Mesodermal cell (in vitro differentiated cells): ENCODE data around the gene EPHB2.

ENCODE experiments used
- H3K27ac ChIP-seq: 2 replicates; pipeline ENCODE4 v1.7.0; 2013; ENCODE audit warnings: mild to moderate bottlenecking, low read depth, low read length, moderate library complexity; ENCODE audit not compliant: severe bottlenecking
- H3K36me3 ChIP-seq: 2 replicates; pipeline ENCODE4 v1.7.1; 2013; ENCODE audit warnings: mild to moderate bottlenecking, low read length, moderate library complexity; ENCODE audit not compliant: control insufficient read depth, insufficient read depth
- H3K4me1 ChIP-seq: one replicate; pipeline ENCODE4 v1.7.1; 2013; ENCODE audit warnings: mild to moderate bottlenecking, low read length; ENCODE audit not compliant: insufficient read depth, control insufficient read depth, poor library complexity, severe bottlenecking
- H3K4me3 ChIP-seq: 2 replicates; pipeline ENCODE4 v1.7.0; 2013; ENCODE audit warnings: low read length, control low read depth, mild to moderate bottlenecking; ENCODE audit not compliant: insufficient read depth, poor library complexity, severe bottlenecking; ENCODE audit errors: extremely low read depth
- H3K9me3 ChIP-seq: 2 replicates; pipeline ENCODE4 v1.7.1; 2013; ENCODE audit warnings: mild to moderate bottlenecking, low read length, moderate library complexity; ENCODE audit not compliant: control insufficient read depth
- WGBS, 2 experiments: methylation state at CpG; one replicate each; pipeline ENCODE4 v1.1.5; 2013; ENCODE audit warnings: missing lambda C conversion rate in 2 of 2; ENCODE audit not compliant: insufficient coverage in 2 of 2; 5-methylcytosine and 5-hydroxymethylcytosine counted together

The EPHB2 gene

DNA sequence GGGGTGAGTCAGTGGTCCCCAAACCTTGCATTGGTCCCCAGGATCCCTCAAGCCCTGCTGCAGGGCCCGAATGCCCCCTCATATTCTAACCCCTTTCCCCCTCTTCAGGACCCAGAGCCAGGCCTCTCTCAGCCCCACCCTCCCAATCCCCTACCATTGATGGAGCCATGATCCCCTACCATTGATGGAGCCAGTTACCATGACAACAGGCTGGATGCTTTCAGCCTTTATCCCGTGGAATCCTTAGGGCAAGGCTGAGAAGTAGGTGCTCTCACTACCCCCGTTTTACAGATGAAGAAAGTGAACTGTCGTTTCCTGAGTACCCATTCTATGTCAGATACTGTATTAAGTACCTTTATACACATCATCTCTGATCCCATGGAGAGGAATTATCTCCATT, 70.8 kb downstream of the EPHB2 start:
- Histone ChIP-seq H3K27ac (no peak overlapping the region), H3K4me3 (no peak overlapping the region), H3K4me1 (peaks cover 4% of the 10 kb centered on the region), H3K9me3 (no peaks in the 10 kb centered on the region), H3K36me3 (peaks cover 5% of the 10 kb centered on the region)
- 92 to 97% methylated on average over 3 to 4 of the region's 4 CpGs for WGBS, 2 experiments

DNA sequence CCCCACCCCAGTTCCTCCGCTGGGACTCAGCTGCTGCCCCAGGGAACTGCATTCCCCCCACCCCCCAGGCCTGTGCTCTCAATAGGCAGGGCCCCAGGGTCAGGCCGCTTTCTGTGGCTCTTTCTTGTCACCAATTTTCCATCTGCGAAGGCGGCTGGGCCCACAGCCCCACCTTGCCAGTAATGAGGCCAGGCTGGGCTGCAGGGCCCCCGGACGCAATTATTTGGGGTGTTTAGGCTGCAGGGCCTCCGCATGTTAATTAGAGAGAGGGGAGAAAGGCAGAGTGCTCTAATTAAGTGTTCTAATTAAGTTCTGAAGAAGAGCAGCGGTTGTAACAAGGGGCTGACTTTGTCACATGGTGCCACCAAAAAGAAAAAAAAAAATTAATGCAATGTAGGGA, 71.8 kb downstream of the EPHB2 start:
- Histone ChIP-seq H3K9me3 (no peaks in the 10 kb centered on the region), H3K4me1 (peaks cover 4% of the 10 kb centered on the region), H3K4me3 (no peak overlapping the region), H3K36me3 (peaks cover 5% of the 10 kb centered on the region), H3K27ac (no peak overlapping the region)
- 64 to 80% methylated on average over 6 to 7 of the region's 8 CpGs for WGBS, 2 experiments

DNA sequence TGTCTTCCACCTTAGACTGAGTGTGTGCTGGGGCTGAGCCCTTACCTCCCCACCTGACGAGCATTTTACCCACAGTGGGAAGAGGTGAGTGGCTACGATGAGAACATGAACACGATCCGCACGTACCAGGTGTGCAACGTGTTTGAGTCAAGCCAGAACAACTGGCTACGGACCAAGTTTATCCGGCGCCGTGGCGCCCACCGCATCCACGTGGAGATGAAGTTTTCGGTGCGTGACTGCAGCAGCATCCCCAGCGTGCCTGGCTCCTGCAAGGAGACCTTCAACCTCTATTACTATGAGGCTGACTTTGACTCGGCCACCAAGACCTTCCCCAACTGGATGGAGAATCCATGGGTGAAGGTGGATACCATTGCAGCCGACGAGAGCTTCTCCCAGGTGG, 73.7 kb downstream of the EPHB2 start:
- no peak overlapping the region for H3K27ac ChIP-seq
- H3K4me1 ChIP-seq: peaks cover 4% of the 10 kb centered on the region
- peaks cover 5% of the 10 kb centered on the region for H3K36me3 ChIP-seq
- no peaks in the 10 kb centered on the region for H3K9me3 ChIP-seq
- H3K4me3 ChIP-seq: no peak overlapping the region
- WGBS, 2 experiments: 97 to 99% methylated on average over 18 to 19 of the region's 19 CpGs

DNA sequence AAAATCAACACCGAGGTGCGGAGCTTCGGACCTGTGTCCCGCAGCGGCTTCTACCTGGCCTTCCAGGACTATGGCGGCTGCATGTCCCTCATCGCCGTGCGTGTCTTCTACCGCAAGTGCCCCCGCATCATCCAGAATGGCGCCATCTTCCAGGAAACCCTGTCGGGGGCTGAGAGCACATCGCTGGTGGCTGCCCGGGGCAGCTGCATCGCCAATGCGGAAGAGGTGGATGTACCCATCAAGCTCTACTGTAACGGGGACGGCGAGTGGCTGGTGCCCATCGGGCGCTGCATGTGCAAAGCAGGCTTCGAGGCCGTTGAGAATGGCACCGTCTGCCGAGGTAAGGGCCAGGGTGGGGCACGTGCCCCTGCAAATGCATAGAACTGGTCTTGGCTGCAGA, 74.1 kb downstream of the EPHB2 start:
- H3K4me3 ChIP-seq: no peak overlapping the region
- peaks cover 4% of the 10 kb centered on the region for H3K4me1 ChIP-seq
- 96 to 97% methylated on average over 26 to 27 of the region's 27 CpGs for WGBS, 2 experiments
- H3K36me3 ChIP-seq: peaks cover 5% of the 10 kb centered on the region
- no peak overlapping the region for H3K27ac ChIP-seq
- H3K9me3 ChIP-seq: no peaks in the 10 kb centered on the region

DNA sequence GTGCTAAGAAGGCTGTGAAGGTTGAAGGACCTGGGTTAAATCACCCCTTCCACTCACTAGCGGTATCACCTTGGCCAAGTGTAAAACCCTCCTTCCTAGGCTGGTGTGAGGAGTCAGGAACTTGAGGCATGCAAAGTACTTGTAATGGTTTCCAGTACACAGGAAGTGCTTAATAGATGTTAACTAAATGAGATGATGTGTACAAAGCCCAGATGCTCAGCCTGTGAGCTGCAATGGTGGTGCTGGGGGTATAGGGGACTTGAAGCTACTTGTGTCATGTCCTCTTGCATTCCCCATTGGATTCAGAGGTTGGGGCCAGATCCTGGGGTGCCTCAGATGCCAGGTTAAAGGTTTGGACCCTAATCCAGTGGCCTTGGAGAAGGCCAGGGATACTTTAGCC, 75.5 kb downstream of the EPHB2 start:
- Histone ChIP-seq H3K27ac (no peak overlapping the region), H3K36me3 (peaks cover 5% of the 10 kb centered on the region), H3K9me3 (no peaks in the 10 kb centered on the region), H3K4me1 (peaks cover 4% of the 10 kb centered on the region), H3K4me3 (no peak overlapping the region)
- no CpG with 5 or more reads among the region's 1 CpG for WGBS, 2 experiments

DNA sequence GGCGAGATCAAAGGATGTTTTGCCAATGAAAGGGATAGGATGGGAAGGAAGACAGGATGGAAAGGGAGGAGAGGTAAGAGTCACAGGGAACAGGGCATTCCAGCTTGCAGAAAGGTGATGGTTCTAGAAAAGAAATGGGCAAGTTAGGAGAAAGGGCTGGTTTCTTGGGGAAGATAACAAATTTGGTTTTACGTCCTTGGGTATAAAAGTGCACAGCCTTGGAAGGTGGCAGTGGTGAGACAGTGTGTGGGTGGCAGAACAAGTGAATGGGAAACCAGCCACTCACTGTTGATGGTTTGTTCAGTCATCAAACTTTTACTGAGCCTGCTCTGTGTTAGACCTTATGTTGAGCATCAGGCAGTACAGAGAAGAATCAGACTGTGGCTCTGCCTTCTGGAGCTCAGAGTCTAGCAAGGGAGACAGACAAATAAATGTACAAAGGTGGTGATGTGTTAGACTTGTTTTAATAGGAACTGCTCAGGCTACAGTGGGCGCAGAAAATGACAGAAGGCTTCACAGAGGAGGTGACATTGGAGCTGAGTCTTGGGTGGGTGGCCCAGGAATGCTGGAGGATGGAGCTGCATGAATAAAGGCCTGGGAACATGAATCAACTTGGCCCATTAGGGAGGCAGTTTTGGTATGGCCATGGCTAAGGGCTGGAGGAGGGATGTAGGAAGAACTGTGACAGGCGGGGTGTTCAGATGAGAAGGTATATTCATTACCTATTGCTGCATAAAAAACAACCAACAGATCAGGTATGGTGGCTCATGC, 76.3 kb downstream of the EPHB2 start:
- Histone ChIP-seq H3K9me3 (no peaks in the 10 kb centered on the region), H3K4me3 (no peak overlapping the region), H3K36me3 (peaks cover 5% of the 10 kb centered on the region), H3K27ac (no peak overlapping the region), H3K4me1 (peaks cover 4% of the 10 kb centered on the region)
- WGBS, 2 experiments: 87 to 92% methylated on average over 3 to 4 of the region's 4 CpGs

DNA sequence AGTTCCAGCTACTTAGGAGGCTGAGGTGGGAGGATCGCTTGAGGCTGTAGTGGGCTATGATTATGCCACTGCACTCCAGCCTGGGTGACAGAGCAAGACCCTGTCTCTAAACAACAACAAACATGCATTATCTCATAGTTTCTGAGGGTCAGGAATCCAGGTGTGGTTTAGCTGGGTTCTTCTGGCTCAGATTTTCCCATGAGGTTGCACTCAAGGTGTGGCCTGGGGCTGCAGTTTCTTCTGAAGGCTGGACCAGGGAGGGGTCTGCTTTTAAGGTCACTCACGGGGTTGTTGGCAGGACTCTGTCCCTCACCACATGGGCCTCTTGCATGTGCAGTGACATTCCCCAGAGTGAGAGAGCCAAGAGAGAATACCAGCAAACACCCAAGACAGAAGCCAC, 77.0 kb downstream of the EPHB2 start:
- WGBS, 2 experiments: 78 to 86% methylated on average over 1 of the region's 2 CpGs
- Histone ChIP-seq H3K27ac (no peak overlapping the region), H3K9me3 (no peaks in the 10 kb centered on the region), H3K36me3 (peaks cover 5% of the 10 kb centered on the region), H3K4me1 (no peaks in the 10 kb centered on the region), H3K4me3 (no peak overlapping the region)

DNA sequence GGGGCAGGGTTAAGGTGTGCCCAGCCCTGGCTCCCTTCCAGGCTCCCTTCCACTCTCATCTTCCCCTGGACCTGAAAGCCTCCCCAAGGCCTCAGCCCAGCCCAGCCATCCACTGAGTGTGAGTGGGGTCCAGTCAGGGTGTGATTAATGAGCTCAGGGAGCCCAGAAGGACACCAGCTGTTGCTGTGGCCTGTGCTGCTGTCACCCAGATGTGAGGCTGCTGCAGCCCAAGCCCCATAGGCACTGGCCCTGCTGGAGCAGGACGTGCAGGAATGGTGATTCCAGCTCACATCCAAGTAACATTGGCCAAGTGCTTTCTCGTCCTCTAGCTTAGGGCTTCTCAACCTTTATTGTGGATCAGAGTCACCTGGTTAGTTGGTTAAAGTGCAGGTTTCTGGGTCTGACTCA, 77.6 kb downstream of the EPHB2 start:
- Histone ChIP-seq H3K27ac (no peak overlapping the region), H3K9me3 (no peaks in the 10 kb centered on the region), H3K36me3 (peaks cover 5% of the 10 kb centered on the region), H3K4me3 (no peak overlapping the region), H3K4me1 (no peaks in the 10 kb centered on the region)
- WGBS, 2 experiments: 80 to 86% methylated on average over 1 to 2 of the region's 2 CpGs

DNA sequence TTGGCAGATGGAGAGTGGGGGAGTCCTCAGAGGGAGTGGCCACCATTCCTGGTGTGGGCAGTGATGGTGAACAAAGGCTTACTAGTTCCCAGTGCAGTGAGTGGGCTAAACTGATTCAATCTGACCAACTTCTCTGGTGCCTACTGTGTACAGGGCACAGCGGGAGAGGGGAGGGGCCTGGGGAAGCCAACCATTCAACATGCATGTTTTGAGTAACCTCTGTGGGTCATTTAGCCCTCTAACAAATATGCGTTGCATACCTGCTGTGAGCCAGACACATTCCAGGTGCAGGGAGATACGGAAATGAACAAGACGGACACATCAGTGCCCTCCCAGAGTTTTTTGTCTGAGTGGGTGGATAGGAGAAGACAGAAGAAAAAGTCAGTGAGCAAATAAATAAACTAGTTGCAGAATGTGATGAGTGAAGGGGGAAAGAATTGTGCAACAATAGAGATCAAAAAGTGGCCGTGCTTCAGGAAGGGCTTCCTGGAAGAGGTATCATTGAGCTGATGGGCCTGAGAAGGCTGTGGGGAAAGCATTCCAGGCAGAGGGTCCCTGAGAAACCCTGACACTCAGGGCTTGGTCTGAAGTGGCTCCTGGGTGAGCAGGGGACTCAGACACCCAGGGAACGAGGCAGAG, 78.8 kb downstream of the EPHB2 start:
- H3K4me1 ChIP-seq: peaks cover under 1% of the 10 kb centered on the region
- H3K27ac ChIP-seq: no peak overlapping the region
- H3K36me3 ChIP-seq: peaks cover 5% of the 10 kb centered on the region
- H3K4me3 ChIP-seq: no peak overlapping the region
- 78 to 80% methylated on average over 6 of the region's 6 CpGs for WGBS, 2 experiments
- no peaks in the 10 kb centered on the region for H3K9me3 ChIP-seq

DNA sequence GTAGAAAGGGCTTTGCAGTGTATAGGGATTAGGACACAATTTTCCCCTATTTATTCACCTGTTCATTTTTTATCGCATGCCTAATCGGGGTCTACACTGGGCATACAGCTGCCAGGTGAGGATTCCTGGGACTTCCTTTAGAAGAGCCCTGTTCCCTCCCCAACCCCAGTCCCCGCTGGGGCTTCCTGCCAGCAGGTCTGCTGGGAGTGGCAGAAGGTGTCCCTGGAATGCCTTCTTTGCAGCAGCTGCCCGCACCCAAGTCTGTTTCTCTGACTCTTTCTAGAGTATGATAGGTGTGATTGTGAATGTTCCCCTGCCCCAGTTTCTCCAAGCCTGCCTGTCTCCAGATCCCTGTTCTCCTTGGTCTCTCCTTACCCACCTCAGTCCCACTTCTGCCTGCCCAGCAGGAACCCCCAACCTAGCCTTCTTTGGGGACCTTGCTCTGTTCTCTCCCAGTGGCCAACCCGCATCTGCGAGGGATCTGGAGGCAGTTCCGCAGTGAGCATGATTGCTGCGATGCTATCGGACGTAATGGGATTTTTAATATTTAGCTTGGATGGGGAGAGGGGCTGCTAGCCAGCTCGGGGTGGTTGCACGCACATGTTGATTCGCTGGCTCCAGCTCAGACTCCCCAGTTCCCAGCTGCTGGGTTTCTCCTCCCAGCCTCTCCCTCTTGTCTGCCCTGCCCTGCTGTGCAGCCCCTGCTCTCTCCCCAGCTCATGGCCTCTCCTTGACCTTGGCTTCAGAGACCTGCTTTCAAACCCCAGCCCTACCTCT, 79.8 kb downstream of the EPHB2 start:
- Histone ChIP-seq H3K4me1 (peaks cover 6% of the 10 kb centered on the region), H3K36me3 (no peaks in the 10 kb centered on the region), H3K27ac (no peak overlapping the region), H3K4me3 (no peak overlapping the region), H3K9me3 (no peaks in the 10 kb centered on the region)
- 81 to 85% methylated on average over 6 to 11 of the region's 13 CpGs for WGBS, 2 experiments
